Thyroid gland (tissue), 4 donors: Measurements from ENCODE around the gene RP9. TPM values are rescaled to one million over a fixed set of nuclear protein-coding genes. Genes with fewer than 3 reads are reported as not detected.

Source experiments
- DNase-seq, 2 donors: peaks; one replicate each; pipeline ENCODE4 v3.0.0-alpha.2; 2019
- H3K27ac ChIP-seq, 3 donors: fragments of 200-600 bp; sonication (generic); 1 replicate in 2 of 3; 2 replicates in 1 of 3; pipeline ENCODE4 v1.5.1; 2016 to 2019; ENCODE audit warnings: mild to moderate bottlenecking in 1 of 3, moderate library complexity in 1 of 3
- H3K27me3 ChIP-seq: fragments of 200-600 bp; sonication (generic); one replicate; pipeline ENCODE4 v1.5.1; 2019
- H3K36me3 ChIP-seq, 2 donors: fragments of 200-600 bp; sonication (generic); one replicate each; pipeline ENCODE4 v1.5.1; 2016 to 2019
- H3K4me1 ChIP-seq, 2 donors: fragments of 200-600 bp; sonication (generic); one replicate each; pipeline ENCODE4 v1.5.1; 2017 to 2019
- H3K4me3 ChIP-seq, 3 donors: fragments of 200-600 bp; sonication (generic); replicated peaks in 1 of 3; 1 replicate in 2 of 3; 2 replicates in 1 of 3; pipeline ENCODE4 v1.5.1; 2016; ENCODE audit warnings: mild to moderate bottlenecking in 1 of 3
- H3K9me3 ChIP-seq: fragments of 200-600 bp; sonication (generic); one replicate; pipeline ENCODE4 v1.5.1; 2017
- POLR2A ChIP-seq, 2 donors: fragments of 450-650 bp; IDR thresholded peaks; one replicate each; pipeline ENCODE4 v1.6.1; 2017; ENCODE audit warnings: antibody characterized with exemption in 2 of 2, mild to moderate bottlenecking in 2 of 2, moderate library complexity in 1 of 2
- WGBS, 2 donors: methylation state at CpG; one replicate each; pipeline ENCODE4 v1.1.5; 2017; 5-methylcytosine and 5-hydroxymethylcytosine counted together
- intact Hi-C: fragments of 100-400 bp; cut with DNase I; formaldehyde crosslinking; loops from one replicate; pipeline ENCODE4 v1.15.1; 2023
- total RNA-seq, 4 donors: library from RNA; depleted of rRNA; stranded (reverse); fragments of >200 nt; gene quantifications; one replicate each; pipeline ENCODE4 v1.2.3, GENCODE V29; 2016
- TF ChIP-seq, protein P1 (sequence below), 6 experiments: fragments of 200-600 bp in 3 of 6; fragments of 450-650 bp in 3 of 6; sonication (generic) in 3 of 6; IDR thresholded peaks; one replicate each; pipeline ENCODE4 v1.5.1; 2016 to 2019; ENCODE audit warnings: antibody characterized with exemption in 6 of 6, mild to moderate bottlenecking in 2 of 6, inconsistent platforms in 1 of 6, moderate library complexity in 1 of 6

Gene RP9
- total RNA-seq, 4 donors from 2014 or later = 8.7 to 23.5 (median 12.8) TPM

- Histone ChIP-seq H3K27ac (no peak overlapping the region), H3K4me1 (peaks cover 14 to 17% of the 10 kb centered on the region in 2 donors), H3K4me3 (no peak overlapping the region), H3K36me3 (no peaks in the 10 kb centered on the region), H3K9me3 (no peaks in the 10 kb centered on the region), H3K27me3 (no peaks in the 10 kb centered on the region)
- WGBS, 2 donors = 88 to 91% methylated on average over 2 of the region's 2 CpGs
- DNase-seq = no peak
- no peak for TF ChIP-seq POLR2A (IDR thresholded peaks at IDR 0.05)
- TF ChIP-seq, protein P1, sequence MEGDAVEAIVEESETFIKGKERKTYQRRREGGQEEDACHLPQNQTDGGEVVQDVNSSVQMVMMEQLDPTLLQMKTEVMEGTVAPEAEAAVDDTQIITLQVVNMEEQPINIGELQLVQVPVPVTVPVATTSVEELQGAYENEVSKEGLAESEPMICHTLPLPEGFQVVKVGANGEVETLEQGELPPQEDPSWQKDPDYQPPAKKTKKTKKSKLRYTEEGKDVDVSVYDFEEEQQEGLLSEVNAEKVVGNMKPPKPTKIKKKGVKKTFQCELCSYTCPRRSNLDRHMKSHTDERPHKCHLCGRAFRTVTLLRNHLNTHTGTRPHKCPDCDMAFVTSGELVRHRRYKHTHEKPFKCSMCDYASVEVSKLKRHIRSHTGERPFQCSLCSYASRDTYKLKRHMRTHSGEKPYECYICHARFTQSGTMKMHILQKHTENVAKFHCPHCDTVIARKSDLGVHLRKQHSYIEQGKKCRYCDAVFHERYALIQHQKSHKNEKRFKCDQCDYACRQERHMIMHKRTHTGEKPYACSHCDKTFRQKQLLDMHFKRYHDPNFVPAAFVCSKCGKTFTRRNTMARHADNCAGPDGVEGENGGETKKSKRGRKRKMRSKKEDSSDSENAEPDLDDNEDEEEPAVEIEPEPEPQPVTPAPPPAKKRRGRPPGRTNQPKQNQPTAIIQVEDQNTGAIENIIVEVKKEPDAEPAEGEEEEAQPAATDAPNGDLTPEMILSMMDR (IDR thresholded peaks at IDR 0.05) = no peak
- intact Hi-C loops = no loop called here
Observed at GRCh38 chr7:33054261-33054964, 54.8 kb downstream of the RP9 start.

DNA sequence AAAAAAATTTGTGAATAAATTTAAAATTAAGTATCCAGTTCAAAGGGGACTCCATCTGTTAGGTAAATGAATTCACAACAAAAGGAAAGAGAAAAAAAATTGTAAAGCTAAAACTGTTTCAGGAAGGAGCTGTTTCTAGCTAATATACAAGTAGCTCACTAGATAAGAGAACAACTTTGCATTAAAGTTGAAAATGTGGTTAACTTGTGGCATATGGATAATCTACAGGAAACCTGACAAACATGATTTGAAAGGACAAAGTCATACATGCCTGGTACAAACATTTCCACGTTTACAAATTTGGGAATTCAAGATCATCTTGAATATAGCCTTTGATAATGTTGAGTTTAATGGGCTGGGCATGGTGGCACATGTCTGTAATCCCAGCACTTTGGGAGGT, 55.5 kb downstream of the RP9 start:
- Histone ChIP-seq H3K27me3 (no peaks in the 10 kb centered on the region), H3K36me3 (no peaks in the 10 kb centered on the region), H3K4me3 (no peak overlapping the region), H3K27ac (peak overlapping the region in 1 of 3 donors; percentile 30), H3K4me1 (peaks cover 14 to 17% of the 10 kb centered on the region in 2 donors), H3K9me3 (no peaks in the 10 kb centered on the region)
- TF ChIP-seq POLR2A (IDR thresholded peaks at IDR 0.05) = no peak
- TF ChIP-seq, protein P1 (IDR thresholded peaks at IDR 0.05) = no peak
- no peak for DNase-seq
- WGBS, 2 donors = 69 to 75% methylated on average over 1 of the region's 1 CpG
- intact Hi-C loops = no loop called here

GRCh38 chr7:33050535-33051318, 58.5 kb downstream of the RP9 start:
- DNase-seq = no peak
- intact Hi-C loops = no loop called here
- WGBS, 2 donors = 0 to 55% methylated on average over 1 of the region's 1 CpG
- no peaks in the 10 kb centered on the region for H3K9me3 ChIP-seq
- H3K4me3 ChIP-seq = no peak overlapping the region
- no peaks in the 10 kb centered on the region for H3K36me3 ChIP-seq
- H3K27ac ChIP-seq = peak overlapping the region; percentile 2 to 5 (median 5)
- TF ChIP-seq POLR2A (IDR thresholded peaks at IDR 0.05) = no peak
- TF ChIP-seq, protein P1 (IDR thresholded peaks at IDR 0.05) = peak in 5 of 6 experiments; percentile 28 to 54 (median 49)
- H3K4me1 ChIP-seq = peaks cover 14 to 17% of the 10 kb centered on the region in 2 donors
- H3K27me3 ChIP-seq = no peaks in the 10 kb centered on the region

GRCh38 chr7:33048704-33049103, 60.5 kb downstream of the RP9 start:
- intact Hi-C loops = no loop called here
- WGBS, 2 donors = 98% methylated on average over 1 of the region's 1 CpG
- H3K27me3 ChIP-seq = no peaks in the 10 kb centered on the region
- TF ChIP-seq, protein P1 (IDR thresholded peaks at IDR 0.05) = no peak
- no peak for TF ChIP-seq POLR2A (IDR thresholded peaks at IDR 0.05)
- no peaks in the 10 kb centered on the region for H3K9me3 ChIP-seq
- H3K27ac ChIP-seq = no peak overlapping the region
- H3K4me1 ChIP-seq = peaks cover 13 to 27% of the 10 kb centered on the region in 2 donors
- no peak overlapping the region for H3K4me3 ChIP-seq
- no peaks in the 10 kb centered on the region for H3K36me3 ChIP-seq
- no peak for DNase-seq

GRCh38 chr7:33048257-33048656, 60.9 kb downstream of the RP9 start:
- H3K36me3 ChIP-seq = no peaks in the 10 kb centered on the region
- TF ChIP-seq, protein P1 (IDR thresholded peaks at IDR 0.05) = no peak
- no peak for TF ChIP-seq POLR2A (IDR thresholded peaks at IDR 0.05)
- DNase-seq = no peak
- intact Hi-C loops = no loop called here
- H3K4me3 ChIP-seq = no peak overlapping the region
- 98% methylated on average over 3 of the region's 3 CpGs for WGBS, 2 donors
- H3K4me1 ChIP-seq = peaks cover 17 to 31% of the 10 kb centered on the region in 2 donors
- no peak overlapping the region for H3K27ac ChIP-seq
- no peaks in the 10 kb centered on the region for H3K27me3 ChIP-seq
- no peaks in the 10 kb centered on the region for H3K9me3 ChIP-seq
